Endothelial cell (in vitro differentiated cells): ENCODE results near the gene HES4. TPM values are rescaled to one million over a fixed set of nuclear protein-coding genes. Genes with fewer than 3 reads are reported as not detected.

Experiments
- DNase-seq: peaks from one replicate; pipeline ENCODE4 v3.0.0; 2021; ENCODE audit warnings: low spot score
- H3K27ac Mint-ChIP-seq: one replicate; pipeline ENCODE4 v1.8.0; 2021; ENCODE audit warnings: mixed read lengths, inconsistent platforms; ENCODE audit not compliant: unreplicated experiment
- H3K27me3 Mint-ChIP-seq: one replicate; pipeline ENCODE4 v1.8.0; 2021; ENCODE audit warnings: mild to moderate bottlenecking, moderate library complexity, mixed read lengths, inconsistent platforms; ENCODE audit not compliant: unreplicated experiment
- H3K36me3 Mint-ChIP-seq: one replicate; pipeline ENCODE4 v1.8.0; 2021; ENCODE audit warnings: mild to moderate bottlenecking, low read depth, mixed read lengths, inconsistent platforms; ENCODE audit not compliant: unreplicated experiment
- H3K4me1 Mint-ChIP-seq: one replicate; pipeline ENCODE4 v1.8.0; 2021; ENCODE audit warnings: mild to moderate bottlenecking, mixed read lengths, inconsistent platforms; ENCODE audit not compliant: unreplicated experiment
- H3K4me3 Mint-ChIP-seq: one replicate; pipeline ENCODE4 v1.8.0; 2021; ENCODE audit warnings: mild to moderate bottlenecking, mixed read lengths, inconsistent platforms; ENCODE audit not compliant: unreplicated experiment
- H3K9me3 Mint-ChIP-seq: one replicate; pipeline ENCODE4 v1.8.0; 2021; ENCODE audit warnings: mixed read lengths, inconsistent platforms; ENCODE audit not compliant: unreplicated experiment
- CTCF ChIP-seq: fragments of 200-600 bp; sonication (generic); IDR thresholded peaks from one replicate; pipeline ENCODE4 v1.5.0; 2021; ENCODE audit warnings: antibody characterized with exemption; ENCODE audit not compliant: unreplicated experiment
- total RNA-seq: library from RNA; stranded (reverse); fragmentation: NEBNext Ultra II Directional; extraction: Animal tissue kit (Norgen Biotek cat#: 25700); gene quantifications from one replicate; pipeline ENCODE4 v1.2.1, GENCODE V29; 2021; ENCODE audit not compliant: unreplicated experiment

HES4 gene
- total RNA-seq, 1 donor from 2014 or later: 144 TPM

- Mint-ChIP-seq H3K9me3 (no peaks in the 10 kb centered on the region), H3K27ac (no peak overlapping the region), H3K4me3 (peak overlapping the region; percentile 42), H3K27me3 (peaks cover 14% of the 10 kb centered on the region), H3K4me1 (no peaks in the 10 kb centered on the region), H3K36me3 (peaks cover 18% of the 10 kb centered on the region)
- TF ChIP-seq CTCF: no peak
- DNase-seq: no peak
Measured at GRCh38 chr1:1042835-1043234, 42.9 kb upstream of the HES4 start.

- peaks cover 14% of the 10 kb centered on the region for H3K36me3 Mint-ChIP-seq
- no peak for TF ChIP-seq CTCF
- H3K4me1 Mint-ChIP-seq: no peaks in the 10 kb centered on the region
- H3K27ac Mint-ChIP-seq: no peak overlapping the region
- no peak for DNase-seq
- H3K4me3 Mint-ChIP-seq: no peak overlapping the region
- H3K9me3 Mint-ChIP-seq: no peaks in the 10 kb centered on the region
- peaks cover 16% of the 10 kb centered on the region for H3K27me3 Mint-ChIP-seq
Measured at GRCh38 chr1:1041873-1042272, 42.0 kb upstream of the HES4 start.

- no peak for TF ChIP-seq CTCF
- DNase-seq: no peak
- Mint-ChIP-seq H3K36me3 (peaks cover 15% of the 10 kb centered on the region), H3K4me3 (no peak overlapping the region), H3K27ac (no peak overlapping the region), H3K27me3 (peaks cover 17% of the 10 kb centered on the region), H3K4me1 (no peaks in the 10 kb centered on the region), H3K9me3 (no peaks in the 10 kb centered on the region)
Measured at GRCh38 chr1:1041092-1041523, 41.2 kb upstream of the HES4 start.

GRCh38 chr1:1040004-1040991 lies 40.4 kb upstream of the HES4 start:
- peaks cover 17% of the 10 kb centered on the region for H3K27me3 Mint-ChIP-seq
- no peaks in the 10 kb centered on the region for H3K9me3 Mint-ChIP-seq
- no peak for TF ChIP-seq CTCF
- H3K36me3 Mint-ChIP-seq: peaks cover 20% of the 10 kb centered on the region
- no peaks in the 10 kb centered on the region for H3K4me1 Mint-ChIP-seq
- no peak overlapping the region for H3K4me3 Mint-ChIP-seq
- peak; percentile 84 for DNase-seq
- no peak overlapping the region for H3K27ac Mint-ChIP-seq
